ENCODE results near the gene CDKN2C. TPM values are rescaled to one million over a fixed set of nuclear protein-coding genes. Genes with fewer than 3 reads are reported as not detected.

The CDKN2C gene
- total RNA-seq, result 3.1 and 3.9 TPM in 2 replicates

GRCh38 chr1:50969611-50970508, at the start of gene CDKN2C:
TSS of gene CDKN2C (plus strand) at chr1:50970245. CDS start at chr1:50970369, 124 bp downstream.

GRCh38 chr1:50959913-50960844, 9.9 kb upstream of the CDKN2C start, which contains the start of gene FAF1:
TSS of gene FAF1 (minus strand) at chr1:50960267. CDS start at chr1:50959811, 456 bp downstream.

Other genes with a start within 250 kb of the CDKN2C start
- gene FAF1, start 10.0 kb upstream of the CDKN2C start, total RNA-seq, result 48.1 and 69.5 TPM in 2 replicates
- not detected in 2 replicates for gene C1orf185, start 132.0 kb downstream of the CDKN2C start, total RNA-seq